C4-2B (cell line): ENCODE measurements around the gene PC.

ENCODE experiments used
- ZFX ChIP-seq: fragments of 450-650 bp; IDR thresholded peaks from 2 replicates; pipeline ENCODE4 v1.6.1; 2017
- TF ChIP-seq, protein P1 (sequence below): fragments of 450-650 bp; conservative IDR thresholded peaks from 2 replicates; pipeline ENCODE4 v1.5.1; 2017; ENCODE audit warnings: mild to moderate bottlenecking

DNA sequence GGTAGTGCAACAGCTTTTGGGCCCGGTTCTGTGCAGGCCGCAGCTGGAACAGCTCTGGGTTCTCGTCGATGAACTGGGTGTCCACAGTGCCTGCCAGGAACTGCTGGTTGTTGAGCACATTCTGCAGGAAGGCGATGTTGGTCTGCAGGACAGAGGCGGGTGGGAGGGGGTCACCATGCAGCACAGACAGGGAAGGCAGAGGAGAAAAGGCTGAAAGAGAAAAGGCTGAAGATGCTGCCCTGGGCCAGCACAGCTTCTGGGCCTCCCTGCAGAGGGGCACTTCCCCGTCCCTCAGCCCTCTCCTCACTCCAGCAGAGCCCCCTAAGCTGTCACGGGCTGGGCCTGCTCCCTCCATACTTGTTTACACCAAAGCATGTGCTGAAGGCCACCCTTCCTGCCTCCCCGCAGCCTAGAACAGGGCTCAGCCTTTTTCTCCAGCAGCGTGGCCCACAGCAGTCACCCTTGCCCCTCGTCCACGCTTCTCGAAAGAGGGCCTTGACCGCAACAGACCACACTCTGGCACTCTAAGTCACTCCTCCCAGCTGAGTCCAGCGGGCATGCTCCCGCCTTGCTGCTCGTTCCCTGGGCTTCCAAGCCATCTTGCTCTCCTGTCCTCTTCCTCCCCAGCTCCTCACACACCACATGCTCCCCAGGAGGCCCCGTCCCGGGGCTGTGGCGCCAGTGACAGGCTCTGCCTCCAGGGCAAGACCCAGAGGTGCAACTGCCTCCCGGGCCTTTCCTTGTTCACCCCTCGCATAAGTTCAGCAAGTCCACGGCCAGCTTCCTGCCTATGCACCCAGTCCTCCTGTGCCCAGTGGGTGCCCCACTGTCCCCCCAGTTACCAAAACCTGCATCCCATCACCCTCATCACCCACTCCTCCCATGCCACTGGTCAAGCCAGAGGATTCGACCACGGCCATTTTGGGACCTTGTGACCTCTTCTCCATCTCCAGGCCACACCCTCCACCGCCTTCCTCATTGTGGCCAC lies 104.6 kb downstream of the PC start:
- TF ChIP-seq, protein P1, sequence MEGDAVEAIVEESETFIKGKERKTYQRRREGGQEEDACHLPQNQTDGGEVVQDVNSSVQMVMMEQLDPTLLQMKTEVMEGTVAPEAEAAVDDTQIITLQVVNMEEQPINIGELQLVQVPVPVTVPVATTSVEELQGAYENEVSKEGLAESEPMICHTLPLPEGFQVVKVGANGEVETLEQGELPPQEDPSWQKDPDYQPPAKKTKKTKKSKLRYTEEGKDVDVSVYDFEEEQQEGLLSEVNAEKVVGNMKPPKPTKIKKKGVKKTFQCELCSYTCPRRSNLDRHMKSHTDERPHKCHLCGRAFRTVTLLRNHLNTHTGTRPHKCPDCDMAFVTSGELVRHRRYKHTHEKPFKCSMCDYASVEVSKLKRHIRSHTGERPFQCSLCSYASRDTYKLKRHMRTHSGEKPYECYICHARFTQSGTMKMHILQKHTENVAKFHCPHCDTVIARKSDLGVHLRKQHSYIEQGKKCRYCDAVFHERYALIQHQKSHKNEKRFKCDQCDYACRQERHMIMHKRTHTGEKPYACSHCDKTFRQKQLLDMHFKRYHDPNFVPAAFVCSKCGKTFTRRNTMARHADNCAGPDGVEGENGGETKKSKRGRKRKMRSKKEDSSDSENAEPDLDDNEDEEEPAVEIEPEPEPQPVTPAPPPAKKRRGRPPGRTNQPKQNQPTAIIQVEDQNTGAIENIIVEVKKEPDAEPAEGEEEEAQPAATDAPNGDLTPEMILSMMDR: no peak
- no peak for TF ChIP-seq ZFX
